ENCODE results near the gene PEX11A.
"Not testable (repeated sequence)": the region's sequence is repeated elsewhere in the genome, so short reads cannot be mapped to it uniquely, and the experiment has no call there.

Gene PEX11A, protein sequence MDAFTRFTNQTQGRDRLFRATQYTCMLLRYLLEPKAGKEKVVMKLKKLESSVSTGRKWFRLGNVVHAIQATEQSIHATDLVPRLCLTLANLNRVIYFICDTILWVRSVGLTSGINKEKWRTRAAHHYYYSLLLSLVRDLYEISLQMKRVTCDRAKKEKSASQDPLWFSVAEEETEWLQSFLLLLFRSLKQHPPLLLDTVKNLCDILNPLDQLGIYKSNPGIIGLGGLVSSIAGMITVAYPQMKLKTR

DNA sequence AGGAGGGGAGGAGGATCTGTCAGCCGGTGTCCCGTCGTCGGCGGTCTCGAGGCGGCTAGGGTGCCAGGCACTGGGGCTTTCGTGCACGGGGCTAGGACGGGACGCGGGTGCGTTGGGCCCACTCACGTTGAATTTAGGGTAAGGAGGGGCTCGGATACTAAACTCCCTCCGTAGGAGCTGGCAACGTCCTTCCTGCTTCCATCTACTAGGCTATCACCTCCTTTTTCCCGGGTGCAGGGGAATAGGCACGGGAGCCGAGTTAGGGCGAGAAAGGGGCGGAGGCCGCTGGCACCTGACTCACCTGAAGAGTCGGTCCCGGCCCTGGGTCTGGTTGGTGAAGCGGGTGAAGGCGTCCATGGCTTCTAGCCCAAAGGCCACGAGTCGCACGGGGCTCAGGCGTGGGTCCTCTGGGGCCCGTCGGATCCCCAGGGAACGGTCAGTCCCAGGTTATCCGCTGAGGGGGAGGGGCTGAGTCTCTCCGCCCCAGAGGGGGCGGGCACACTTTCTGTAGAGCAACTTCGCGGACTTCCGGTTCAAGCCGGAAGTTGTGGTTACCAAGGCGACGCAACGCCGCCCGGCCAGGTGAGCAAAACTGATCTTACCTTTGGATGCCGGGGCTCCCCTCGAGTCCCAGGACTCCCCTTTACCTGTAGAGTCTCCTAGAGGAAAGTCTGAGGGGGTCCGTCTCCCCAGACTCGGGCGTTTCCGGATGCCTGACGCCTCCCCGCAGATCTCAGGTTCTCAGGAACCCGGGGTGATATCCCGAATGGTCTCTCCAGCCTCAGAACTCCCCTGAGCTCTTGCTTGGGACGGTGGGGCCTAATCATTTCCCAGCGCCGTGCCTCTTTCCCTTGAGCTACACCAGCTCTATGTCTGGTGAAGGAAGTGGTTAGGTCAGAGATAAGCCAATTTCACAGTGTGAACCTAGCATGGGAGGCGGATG is at the start of gene PEX11A, which contains the start of gene WDR93:
Gene PEX11A, minus strand, starts transcription at position 479 of the 943 bp plus-strand sequence. Its CDS starts 122 bp downstream, at position 357.
Gene WDR93, plus strand, starts transcription at position 536 of the 943 bp plus-strand sequence. CDS start 10,936 bp downstream, outside the sequence.
- DNase-seq: peak; percentile 34

DNA sequence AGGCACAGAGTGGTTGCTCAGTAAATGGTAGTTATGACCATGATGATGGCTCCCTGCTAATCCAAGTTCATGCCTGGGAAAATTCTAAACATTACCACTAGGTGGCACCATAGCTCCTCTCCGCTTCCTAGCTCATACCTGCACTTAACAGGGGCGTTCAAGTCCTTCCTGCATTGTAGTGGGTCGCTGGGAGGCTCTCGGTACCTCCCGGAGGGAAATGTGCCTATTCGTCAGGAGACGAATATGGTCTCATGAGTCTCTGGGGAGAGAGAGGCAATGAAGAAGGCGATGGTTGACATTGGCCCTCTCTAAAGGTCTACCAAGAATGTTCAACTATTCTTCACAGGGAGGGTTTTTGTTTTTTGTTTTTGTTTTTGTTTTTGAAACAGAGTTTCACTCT is 49.6 kb upstream of the PEX11A start:
- DNase-seq: peak; percentile 41

DNA sequence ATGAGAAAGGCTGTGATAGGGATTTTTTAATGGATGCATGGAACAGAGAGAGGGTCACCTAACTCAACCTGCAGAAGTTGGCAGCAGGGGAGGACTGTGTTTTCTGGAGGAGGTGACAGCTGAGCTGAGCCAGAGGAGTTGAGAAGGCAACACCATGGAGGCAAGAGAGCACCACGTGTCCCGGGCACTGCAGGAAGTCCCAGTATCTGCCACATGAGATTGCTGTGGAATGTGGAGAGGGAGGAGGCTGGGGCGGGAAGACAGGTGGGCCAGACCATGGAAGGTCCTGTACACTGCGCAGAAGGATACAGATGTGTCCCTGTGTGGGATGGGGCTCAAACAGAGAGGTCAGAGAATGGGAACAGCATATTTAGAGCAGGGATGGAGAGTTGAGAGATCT is 45.2 kb upstream of the PEX11A start:
- DNase-seq: no peak

DNA sequence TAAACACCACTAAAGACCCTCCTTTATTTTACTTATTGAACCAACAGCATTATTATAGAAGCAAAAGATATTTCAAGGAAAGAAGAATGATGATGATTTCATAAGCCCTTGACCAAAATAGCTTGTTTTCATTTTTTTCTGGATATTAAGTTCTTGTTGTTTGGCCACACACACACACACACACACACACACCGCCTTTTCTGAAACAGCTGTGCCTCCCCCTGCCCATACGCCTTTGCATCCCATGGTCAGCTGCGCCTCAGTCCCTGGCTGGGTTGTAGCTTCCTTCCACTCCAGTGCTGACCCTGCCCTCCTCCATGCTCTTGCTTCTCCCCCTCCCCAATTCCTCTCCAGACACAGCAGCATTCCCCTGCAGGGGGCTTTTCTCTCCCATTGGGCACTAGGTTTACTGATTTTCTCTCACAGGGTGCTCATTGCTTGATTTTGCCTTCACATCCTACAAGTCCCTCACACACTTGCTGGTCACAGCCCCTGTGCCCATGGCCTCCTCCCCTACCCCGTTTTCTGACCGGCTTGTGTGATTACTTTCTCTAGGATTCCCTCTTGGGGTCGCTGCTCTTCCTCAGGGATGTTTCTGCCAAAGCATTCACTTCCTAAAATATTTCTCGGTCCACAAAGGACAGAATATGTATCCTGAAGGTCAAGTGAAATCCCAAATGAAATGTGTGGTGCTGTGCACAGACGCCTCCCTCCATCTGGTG is 42.1 kb upstream of the PEX11A start:
- DNase-seq: no peak

DNA sequence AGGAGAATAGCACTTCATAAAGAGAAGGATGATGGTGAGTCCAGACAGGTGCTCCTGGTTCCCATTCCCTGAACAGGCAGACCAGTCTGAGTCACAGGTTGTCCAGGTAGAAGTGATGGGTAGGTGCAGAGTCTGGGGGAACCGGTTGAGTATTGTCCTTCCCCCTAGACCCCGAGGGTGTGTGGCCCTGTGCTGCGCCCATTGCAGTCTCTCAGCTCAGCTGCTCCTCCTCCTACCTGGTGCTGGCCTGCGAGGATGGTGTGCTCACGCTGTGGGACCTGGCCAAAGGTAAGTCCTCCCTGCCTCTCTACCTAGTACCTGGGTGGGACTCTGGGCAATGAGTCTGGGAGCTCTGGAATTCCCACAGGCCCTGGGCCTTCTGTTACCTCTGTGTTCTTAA is 40.7 kb upstream of the PEX11A start:
- DNase-seq: no peak

DNA sequence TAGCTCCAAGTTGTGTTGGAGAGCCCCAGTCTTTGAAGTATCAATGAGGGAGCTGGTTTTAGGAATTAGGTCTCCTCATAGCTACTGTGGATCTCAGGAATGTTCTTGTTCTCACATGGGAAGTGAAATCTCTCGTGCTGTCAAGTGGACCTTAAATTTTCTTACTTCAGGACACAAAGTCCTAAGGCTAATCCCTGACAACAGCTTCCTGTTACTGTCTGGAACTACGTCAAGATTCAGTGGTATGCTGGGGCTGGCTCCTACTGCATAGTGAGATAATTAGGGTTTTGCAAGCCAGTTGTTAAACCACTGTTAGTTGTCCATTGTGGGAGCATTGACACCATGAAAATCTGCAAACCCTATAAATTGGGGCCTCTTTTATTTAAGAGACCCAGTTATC is 37.7 kb upstream of the PEX11A start:
- no peak for DNase-seq

DNA sequence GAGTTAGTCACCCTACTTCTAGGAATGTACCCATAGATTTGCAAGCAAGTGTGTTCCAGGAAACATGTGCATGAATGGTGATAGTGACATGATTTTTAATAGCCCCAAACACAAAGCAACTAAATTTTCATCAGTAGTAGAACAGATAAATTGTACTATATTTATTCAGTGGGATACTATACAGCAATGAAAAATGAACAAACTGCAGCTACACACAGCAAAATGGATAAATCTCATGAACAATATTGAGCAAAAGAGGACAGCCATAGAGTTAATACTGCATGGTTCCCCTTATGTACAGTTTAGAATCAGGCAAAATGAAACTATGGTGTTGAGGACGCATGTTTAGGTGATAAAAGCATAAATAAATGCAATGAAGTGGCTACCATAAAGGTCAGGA is 34.5 kb upstream of the PEX11A start:
- DNase-seq: no peak

DNA sequence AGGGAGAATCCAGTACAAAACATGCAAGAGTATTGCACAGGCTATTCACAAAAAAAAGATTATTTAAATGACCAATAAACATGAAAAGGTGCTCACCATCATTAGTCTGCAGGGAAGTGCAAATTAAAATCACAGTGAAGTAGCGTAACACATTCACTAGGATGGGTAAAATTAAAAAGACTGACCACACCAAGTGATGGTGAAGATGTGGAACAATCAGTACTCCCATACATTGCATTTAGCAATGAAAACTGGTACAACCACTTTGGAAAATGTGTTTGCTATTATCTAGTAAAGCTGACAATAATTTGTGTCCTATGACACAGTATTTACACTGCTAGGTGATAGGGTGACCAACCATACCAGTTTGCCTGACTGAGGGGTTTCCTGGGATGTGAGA is 34.1 kb upstream of the PEX11A start:
- DNase-seq: no peak

DNA sequence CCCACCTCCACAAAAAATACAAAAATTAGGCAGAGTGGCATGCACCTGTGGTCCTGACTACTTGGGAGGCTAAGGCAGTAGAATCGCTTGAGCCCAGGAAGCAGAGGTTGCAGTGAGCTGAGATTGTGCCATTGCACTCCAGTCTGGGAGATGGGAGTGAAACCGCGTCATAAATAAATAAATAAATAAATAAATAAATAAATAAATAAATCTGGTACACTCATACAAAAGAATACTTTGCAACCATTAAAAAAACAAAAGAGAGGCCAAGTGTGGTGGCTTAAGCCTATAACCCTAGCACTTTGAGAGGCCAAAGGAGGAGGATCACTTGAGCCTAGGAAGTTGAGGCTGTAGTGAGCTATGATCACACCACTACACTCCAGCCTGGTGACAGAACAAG is 32.5 kb upstream of the PEX11A start:
- DNase-seq: no peak

DNA sequence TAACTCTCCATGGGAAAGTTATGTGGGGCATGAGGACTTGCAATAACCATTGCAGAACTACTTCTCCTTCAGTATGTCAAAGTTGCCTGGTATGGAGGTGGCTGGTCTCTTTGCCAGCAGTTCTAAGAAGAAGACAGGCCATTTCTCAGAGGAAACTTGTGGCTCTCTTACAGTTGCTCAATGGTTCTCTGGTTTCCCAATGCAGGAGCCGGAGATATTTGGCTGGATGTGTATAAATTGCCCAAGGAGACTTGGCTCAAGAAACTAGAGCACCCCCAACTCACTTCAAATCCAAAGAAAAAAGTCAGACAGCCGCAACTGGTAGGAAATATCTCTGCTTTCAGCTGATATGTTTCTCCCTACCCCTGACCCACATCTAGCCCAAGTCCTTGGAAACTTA is 24.2 kb upstream of the PEX11A start:
- no peak for DNase-seq

DNA sequence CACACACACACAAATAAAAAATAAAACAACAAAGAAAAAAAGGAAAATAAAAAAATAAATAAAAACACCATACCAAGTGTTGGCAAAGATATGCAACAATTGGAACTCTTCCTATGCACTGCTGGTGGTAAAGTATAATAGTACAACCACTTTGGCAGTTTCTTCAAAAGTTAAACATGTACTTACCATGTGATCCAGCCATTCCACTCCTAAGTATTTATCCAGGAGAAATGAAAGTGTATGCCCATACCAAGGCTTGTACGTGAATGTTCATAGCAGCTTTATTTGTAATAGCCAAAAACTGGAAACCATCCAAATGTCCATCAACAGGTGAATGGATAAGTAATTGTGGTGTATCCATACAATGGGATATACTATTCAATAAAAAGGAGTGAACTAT is 17.0 kb upstream of the PEX11A start:
- DNase-seq: no peak

DNA sequence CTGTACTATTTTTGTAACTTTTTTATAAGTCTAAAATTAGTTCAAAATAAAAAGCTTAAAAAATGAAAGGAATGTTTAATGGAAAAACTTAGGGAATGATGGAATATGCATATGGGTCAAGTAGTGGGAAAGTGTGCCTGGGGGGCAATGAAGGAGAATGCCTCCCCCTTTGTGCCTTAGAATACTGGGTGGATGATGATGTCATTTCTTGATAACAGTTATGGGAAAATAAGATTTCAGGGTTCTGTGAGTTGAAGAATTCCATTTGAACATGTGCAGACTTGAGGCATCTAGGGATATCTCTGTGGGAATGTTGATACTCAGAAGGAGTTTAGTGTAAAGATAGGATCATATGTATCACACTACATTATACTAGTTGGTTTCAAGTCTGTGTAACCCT is 13.9 kb upstream of the PEX11A start:
- no peak for DNase-seq

DNA sequence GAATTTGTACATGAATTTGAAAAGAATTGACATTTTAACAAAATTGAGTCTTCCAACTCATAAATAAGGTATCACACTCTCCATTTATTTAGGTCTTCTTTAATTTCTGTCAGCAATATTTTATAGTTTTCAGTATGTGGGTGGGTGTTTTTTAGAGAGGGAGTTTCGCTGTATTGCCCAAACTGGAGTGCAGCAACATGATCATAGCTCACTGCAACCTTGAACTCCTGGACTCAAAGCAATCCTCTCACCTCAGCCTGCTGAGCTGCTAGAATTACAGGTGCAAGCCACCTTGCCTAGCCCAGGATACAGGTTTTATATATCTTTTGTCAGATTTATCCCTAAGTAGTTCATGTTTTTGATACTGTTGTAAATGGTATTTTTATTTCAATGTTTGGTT is 4.6 kb upstream of the PEX11A start:
- no peak for DNase-seq

DNA sequence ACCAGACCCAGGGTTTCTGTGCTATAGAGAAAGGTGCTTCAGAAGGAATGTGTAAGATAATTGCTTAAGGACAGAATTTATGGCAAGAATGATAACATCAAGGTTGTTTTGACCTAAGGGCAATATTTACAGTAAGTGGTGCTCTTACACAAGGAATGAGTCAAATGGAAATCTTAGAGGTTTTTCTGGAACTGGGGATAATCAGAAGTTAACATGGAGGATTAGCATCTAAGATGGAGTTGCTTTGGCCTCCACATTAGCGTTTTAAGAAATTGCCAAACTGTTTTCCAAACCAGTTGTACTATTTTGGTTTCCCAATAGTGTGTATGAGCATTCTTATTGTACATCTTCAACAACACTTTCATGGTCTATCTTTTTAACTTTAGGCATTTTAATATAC is 3.1 kb upstream of the PEX11A start:
- DNase-seq: no peak

DNA sequence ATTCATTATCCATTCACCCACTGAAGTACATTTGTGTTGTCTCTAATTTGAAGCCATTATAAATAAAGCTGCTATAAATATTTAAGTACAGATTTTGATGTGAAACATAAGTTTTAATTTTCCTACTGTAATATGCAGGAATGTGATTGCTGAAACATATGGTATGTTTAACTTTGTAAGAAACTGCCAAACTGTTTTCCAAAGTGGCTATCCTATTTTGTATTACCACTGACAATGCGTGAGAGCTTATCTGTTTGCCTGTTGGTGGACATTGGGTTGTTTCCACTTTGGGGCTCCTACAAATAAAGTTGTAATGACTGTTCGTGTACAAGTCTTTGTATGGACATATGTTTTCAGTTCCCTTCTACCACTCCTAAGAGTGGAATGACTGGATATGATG is 2.5 kb upstream of the PEX11A start:
- no peak for DNase-seq

DNA sequence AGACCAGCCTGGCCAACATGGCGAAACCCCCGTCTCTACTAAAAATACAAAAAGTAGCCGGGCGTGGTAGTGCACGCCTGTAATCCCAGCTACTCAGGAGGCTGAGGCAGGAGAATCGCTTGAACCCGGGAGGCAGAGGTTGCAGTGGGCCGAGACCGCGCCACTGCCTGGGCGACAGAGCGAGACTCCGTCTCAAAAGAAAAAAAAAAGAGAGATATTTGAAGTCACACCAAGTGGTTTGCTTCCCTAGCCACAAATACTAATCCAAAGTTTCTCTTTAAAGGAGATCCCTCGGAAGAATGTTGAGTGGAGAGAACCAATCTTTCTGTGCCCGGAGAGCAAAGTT is 651 bp downstream of the PEX11A start:
- not testable (repeated sequence) for DNase-seq

DNA sequence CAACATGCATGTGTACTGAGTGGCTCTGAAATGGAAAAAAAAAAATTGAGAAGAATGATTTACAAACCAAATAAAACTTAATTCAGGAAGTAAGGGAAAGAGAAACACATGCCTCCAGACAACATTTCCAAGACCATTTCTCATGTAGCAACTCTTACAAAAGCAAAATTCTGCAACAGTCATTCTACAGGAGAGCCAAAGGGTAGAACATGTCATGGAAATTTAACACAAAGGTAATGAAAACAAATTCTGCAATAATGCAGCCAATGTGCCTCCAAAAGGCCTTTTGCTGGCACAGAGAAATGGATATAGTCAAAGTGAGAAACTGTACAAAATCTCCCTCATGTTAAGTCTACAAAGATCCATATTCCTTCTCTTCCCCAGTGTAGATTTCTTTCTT is 4.0 kb downstream of the PEX11A start:
- DNase-seq: no peak

DNA sequence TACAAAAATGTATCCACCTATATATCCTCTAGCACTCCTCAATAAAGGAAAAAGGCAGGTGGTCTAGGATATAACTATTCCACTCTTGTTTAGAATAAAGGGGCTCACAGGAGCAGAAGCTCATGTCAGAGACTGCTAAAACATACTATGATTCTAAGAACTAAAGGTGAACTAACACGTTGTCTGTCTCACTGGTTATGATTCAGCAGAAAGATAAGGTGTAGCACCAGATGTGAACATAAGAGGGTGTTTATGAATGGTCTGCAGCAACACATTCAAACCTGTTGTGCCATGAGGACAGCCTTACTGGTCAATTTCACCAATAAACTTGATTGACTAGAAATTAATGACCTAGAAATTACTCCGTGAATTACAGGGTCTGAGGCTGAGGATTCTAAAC is 4.6 kb downstream of the PEX11A start:
- DNase-seq: no peak

DNA sequence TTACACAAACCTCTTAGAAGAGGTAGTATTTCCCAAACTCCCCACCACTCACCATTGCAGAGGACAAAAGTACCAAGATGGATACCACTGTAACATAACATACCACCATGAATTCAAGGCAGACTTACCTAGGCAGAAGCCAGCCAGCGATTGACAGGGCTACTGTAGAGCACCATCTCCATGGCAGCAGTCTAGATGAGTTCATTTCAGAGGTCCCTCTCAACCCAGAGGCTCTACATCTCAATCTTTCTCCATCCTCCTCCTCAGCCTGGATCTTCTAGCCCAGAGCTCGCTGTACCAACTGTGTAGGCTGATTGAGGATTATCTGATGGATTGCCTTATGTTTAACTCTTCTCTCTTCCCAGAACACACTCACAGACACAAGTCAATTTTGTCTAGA is 9.4 kb downstream of the PEX11A start:
- no peak for DNase-seq

DNA sequence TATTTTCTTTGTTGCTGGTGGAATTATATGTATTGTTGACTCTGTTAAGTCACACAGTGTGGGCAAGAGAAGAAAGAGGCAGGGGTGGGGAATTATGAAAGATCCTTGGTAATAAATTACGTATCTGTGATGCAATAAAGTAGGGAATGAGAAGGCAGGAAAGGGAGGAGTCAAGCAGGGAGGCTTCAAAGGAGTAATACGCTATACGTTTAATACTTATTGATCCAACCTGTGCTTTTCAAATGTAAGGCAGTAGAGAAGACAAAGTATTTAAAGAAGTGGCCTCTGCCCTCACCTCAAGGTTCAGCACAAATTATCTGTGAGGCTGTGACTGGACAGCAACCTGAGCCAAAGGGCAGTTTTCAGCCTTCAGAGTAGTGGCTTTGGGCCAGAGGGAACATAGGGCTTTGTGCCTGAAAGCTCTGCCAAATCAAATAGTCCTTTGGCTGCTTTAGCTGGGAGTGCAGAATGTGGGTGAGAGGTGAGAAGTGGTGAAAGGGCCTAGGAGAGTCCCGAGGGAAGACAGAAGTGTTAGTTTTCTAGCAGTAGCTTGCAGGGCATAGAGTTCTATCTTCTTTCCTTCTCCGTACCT is 10.2 kb downstream of the PEX11A start:
- DNase-seq: no peak

DNA sequence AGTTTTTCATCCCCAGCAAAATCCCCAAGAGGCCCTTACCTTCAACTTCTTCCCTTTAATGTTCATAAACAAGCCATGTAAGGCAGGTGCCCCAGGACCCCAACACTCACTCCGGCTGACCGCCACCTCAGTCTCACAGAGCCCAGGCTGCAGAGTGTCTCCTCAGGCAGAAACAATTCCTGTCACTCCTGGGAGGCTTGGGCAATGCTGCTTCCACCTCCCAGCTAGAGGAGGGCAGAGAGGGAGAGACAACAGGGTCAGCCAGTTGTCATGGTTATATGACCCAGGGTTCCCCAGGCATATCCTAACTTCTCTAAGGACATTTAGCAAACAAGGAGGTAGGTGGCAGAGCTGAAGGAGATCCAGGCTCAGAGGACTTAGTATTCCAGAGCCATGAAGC is 11.3 kb downstream of the PEX11A start, which contains the start of gene PLIN1:
Gene PLIN1, minus strand, starts transcription at position 156 of the 400 bp plus-strand sequence. CDS start 1,878 bp downstream, outside the sequence.
- DNase-seq: no peak

DNA sequence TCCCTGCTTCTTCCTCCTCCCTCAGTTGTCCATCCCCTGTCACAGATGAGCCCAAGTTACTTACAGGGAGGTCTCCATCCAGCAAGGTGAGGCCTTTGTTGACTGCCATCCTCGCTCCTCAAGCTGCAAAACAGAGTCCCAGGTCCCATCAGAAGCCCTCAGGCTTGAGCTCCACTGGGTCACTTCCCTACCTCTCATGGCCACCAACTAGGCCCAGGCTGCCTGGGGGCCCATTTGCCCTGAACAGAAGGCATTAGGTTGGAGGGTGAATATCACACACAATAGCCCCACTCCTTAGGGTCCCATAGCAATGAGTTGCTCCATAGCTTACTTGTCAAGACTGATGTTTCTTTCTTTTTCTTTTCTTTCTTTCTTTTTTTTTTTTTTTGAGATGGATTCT is 13.2 kb downstream of the PEX11A start:
- DNase-seq: no peak

DNA sequence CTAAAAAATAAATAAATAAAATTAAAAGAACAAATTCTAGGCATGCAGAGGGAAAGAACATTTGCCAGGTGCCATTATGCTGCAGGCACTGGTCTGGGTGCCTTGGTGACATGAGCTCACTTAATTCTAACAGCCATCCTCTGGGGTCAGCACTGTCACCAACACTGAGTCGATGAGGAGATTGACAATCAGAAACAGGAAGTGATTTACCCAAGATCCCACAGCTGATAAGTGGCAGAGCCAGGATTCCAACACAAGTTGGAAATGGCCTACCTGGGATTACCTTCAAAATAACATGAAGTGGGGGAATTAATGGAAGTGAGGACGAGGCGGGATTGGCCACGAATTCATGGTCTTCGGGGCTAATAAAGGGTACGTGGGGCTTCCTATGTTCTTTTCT is 14.9 kb downstream of the PEX11A start:
- no peak for DNase-seq
